ENCODE data around the gene SLC25A46. TPM values are rescaled to one million over a fixed set of nuclear protein-coding genes. Genes with fewer than 3 reads are reported as not detected.
A peak's percentile ranks its signal among the peaks of the same experiment; 100 is the strongest.

SLC25A46 gene
- total and polyA plus RNA-seq, 2 experiments from 2014 or later = 14.1 to 33.1 TPM

- no peak for DNase-seq (ENCODE audit: low spot score)
- Mint-ChIP-seq H3K9me3 (no peaks in the 10 kb centered on the region; the same call in 2 of the 3 replicates), H3K4me3 (no peak overlapping the region), H3K4me1 (no peaks in the 10 kb centered on the region), H3K36me3 (ENCODE audit: low read depth) (no peaks in the 10 kb centered on the region), H3K27me3 (ENCODE audit: insufficient read depth, low read depth, poor library complexity) (no peaks in the 10 kb centered on the region), H3K27ac (no peak overlapping the region)
- H3K36me3 ChIP-seq (ENCODE audit: insufficient read depth) = no peaks in the 10 kb centered on the region
- H3K27ac ChIP-seq (ENCODE audit: low read depth) = no peak overlapping the region
- no peaks in the 10 kb centered on the region for H4K20me1 ChIP-seq (replicated peaks; ENCODE audit: insufficient read depth)
- no peak overlapping the region for H3K4me3 ChIP-seq
- no peaks in the 10 kb centered on the region for H3F3A ChIP-seq (replicated peaks; ENCODE audit: low read depth)
- no peaks in the 10 kb centered on the region for H3K79me2 ChIP-seq (replicated peaks; ENCODE audit: insufficient read depth)
- no peaks in the 10 kb centered on the region for H3K9me2 ChIP-seq (ENCODE audit: insufficient read depth)
- H2AFZ ChIP-seq = no peak overlapping the region
- no peak for TF ChIP-seq POLR2AphosphoS5 (IDR thresholded peaks at IDR 0.05; ENCODE audit: low read depth)
- peak; percentile 13 to 20; a peak in 1 of 4 replicates for TF ChIP-seq CTCF (conservative IDR thresholded peaks at IDR 0.05; ENCODE audit: low read depth in 2 of 2)
- no peak for ATAC-seq
- no peaks in the 10 kb centered on the region for H3K27me3 ChIP-seq (ENCODE audit: insufficient read depth)
- no peak overlapping the region for H3K4me2 ChIP-seq
- H3K4me1 ChIP-seq (ENCODE audit: insufficient read depth) = no peaks in the 10 kb centered on the region
Observed at GRCh38 chr5:110790673-110791072, 51.9 kb downstream of the SLC25A46 start.

GRCh38 chr5:110802998-110803397 is 64.2 kb downstream of the SLC25A46 start:
- Histone ChIP-seq H3F3A (replicated peaks; ENCODE audit: low read depth) (no peaks in the 10 kb centered on the region), H3K4me2 (no peak overlapping the region), H3K4me3 (no peak overlapping the region), H3K9me2 (ENCODE audit: insufficient read depth) (0 out of 2 replicates have a peak, but pooled peaks cover 5% of the 10 kb centered on the region), H3K4me1 (ENCODE audit: insufficient read depth) (no peaks in the 10 kb centered on the region), H3K79me2 (replicated peaks; ENCODE audit: insufficient read depth) (no peaks in the 10 kb centered on the region), H3K27me3 (ENCODE audit: insufficient read depth) (no peaks in the 10 kb centered on the region), H3K36me3 (ENCODE audit: insufficient read depth) (no peaks in the 10 kb centered on the region), H4K20me1 (replicated peaks; ENCODE audit: insufficient read depth) (no peaks in the 10 kb centered on the region), H2AFZ (no peak overlapping the region), H3K27ac (ENCODE audit: low read depth) (no peak overlapping the region)
- Mint-ChIP-seq H3K4me3 (no peak overlapping the region), H3K27ac (no peak overlapping the region), H3K36me3 (ENCODE audit: low read depth) (no peaks in the 10 kb centered on the region), H3K9me3 (peaks cover 6% of the 10 kb centered on the region; the same call in 2 of the 3 replicates), H3K27me3 (ENCODE audit: insufficient read depth, low read depth, poor library complexity) (peaks cover 4% of the 10 kb centered on the region), H3K4me1 (no peaks in the 10 kb centered on the region)
- DNase-seq (ENCODE audit: low spot score) (no peak), ATAC-seq (no peak)
- TF ChIP-seq POLR2AphosphoS5 (IDR thresholded peaks at IDR 0.05; ENCODE audit: low read depth) (no peak), CTCF (conservative IDR thresholded peaks at IDR 0.05; ENCODE audit: low read depth in 2 of 2) (no peak), EZH2phosphoT487 (IDR thresholded peaks at IDR 0.05; ENCODE audit: unreplicated experiment) (no peak), REST (IDR thresholded peaks at IDR 0.05; ENCODE audit: unreplicated experiment) (no peak), JUNB (IDR thresholded peaks at IDR 0.05; ENCODE audit: unreplicated experiment) (no peak), ZNF331 (CRISPR knock-in tag; IDR thresholded peaks at IDR 0.05; ENCODE audit: low read depth) (no peak), CREB1 (CRISPR knock-in tag; IDR thresholded peaks at IDR 0.05; ENCODE audit: low read depth) (no peak), STAT1 (IDR thresholded peaks at IDR 0.05; ENCODE audit: unreplicated experiment) (no peak), ZNF114 (CRISPR knock-in tag; IDR thresholded peaks at IDR 0.05) (no peak), EZH2 (IDR thresholded peaks at IDR 0.05; ENCODE audit: low read depth, unreplicated experiment) (no peak), NANOG (IDR thresholded peaks at IDR 0.05; ENCODE audit: borderline replicate concordance) (no peak), ETS1 (IDR thresholded peaks at IDR 0.05) (no peak)
